Jurkat, Clone E6-1 (cell line): ENCODE results near the gene ATP6V0A4.
"Not testable (repeated sequence)": the region's sequence is repeated elsewhere in the genome, so short reads cannot be mapped to it uniquely, and the experiment has no call there.

Experiments
- DNase-seq: peaks from one replicate; pipeline ENCODE4 v3.0.0-alpha.2; 2011; ENCODE audit warnings: low read depth, low spot score
- H3K4me3 ChIP-seq: 2 replicates; pipeline ENCODE4 v1.5.1; 2011; ENCODE audit warnings: mild to moderate bottlenecking, low read length, control low read depth, moderate library complexity

Gene ATP6V0A4

GRCh38 chr7:138716889-138717288 lies 81.1 kb downstream of the ATP6V0A4 start:
- no peak for DNase-seq
- no peak overlapping the region for H3K4me3 ChIP-seq

GRCh38 chr7:138713191-138713590 lies 84.8 kb downstream of the ATP6V0A4 start:
- no peak overlapping the region for H3K4me3 ChIP-seq
- DNase-seq: peak; percentile 24

- H3K4me3 ChIP-seq: no peak overlapping the region
- no peak for DNase-seq
These were observed 85.3 kb downstream of the ATP6V0A4 start for GRCh38 chr7:138712652-138713051.

- no peak overlapping the region for H3K4me3 ChIP-seq
- no peak for DNase-seq
These were observed 87.2 kb downstream of the ATP6V0A4 start for GRCh38 chr7:138710536-138711385.

- no peak for DNase-seq
- H3K4me3 ChIP-seq: no peak overlapping the region
These were observed 92.8 kb downstream of the ATP6V0A4 start for GRCh38 chr7:138705167-138705566.

- H3K4me3 ChIP-seq: no peak overlapping the region
- no peak for DNase-seq
These were observed 96.5 kb downstream of the ATP6V0A4 start for GRCh38 chr7:138701537-138701923.

- no peak for DNase-seq
- no peak within 1 kb of the TSS for H3K4me3 ChIP-seq
These were observed 97.0 kb downstream of the ATP6V0A4 start, which contains the start of gene SVOPL for GRCh38 chr7:138700857-138701536. TSS of gene SVOPL (minus strand) at chr7:138701362. CDS start at chr7:138679045, 22,317 bp downstream.

GRCh38 chr7:138699661-138700060 lies 98.3 kb downstream of the ATP6V0A4 start:
- H3K4me3 ChIP-seq: no peak overlapping the region
- no peak for DNase-seq

GRCh38 chr7:138698281-138698680 lies 99.7 kb downstream of the ATP6V0A4 start:
- DNase-seq: no peak
- H3K4me3 ChIP-seq: no peak overlapping the region

GRCh38 chr7:138697535-138698182 lies 100.3 kb downstream of the ATP6V0A4 start:
- no peak for DNase-seq
- H3K4me3 ChIP-seq: no peak overlapping the region

GRCh38 chr7:138695776-138696175 lies 102.2 kb downstream of the ATP6V0A4 start:
- H3K4me3 ChIP-seq, DNase-seq: not testable (repeated sequence)

GRCh38 chr7:138695106-138695505 lies 102.9 kb downstream of the ATP6V0A4 start:
- no peak for DNase-seq

GRCh38 chr7:138691178-138691577 lies 106.8 kb downstream of the ATP6V0A4 start:
- DNase-seq: no peak
- H3K4me3 ChIP-seq: no peak overlapping the region

More at GRCh38 chr7:138695106-138695505, 102.9 kb downstream of the ATP6V0A4 start:
- no peak overlapping the region for H3K4me3 ChIP-seq

- no peak for DNase-seq
- no peak overlapping the region for H3K4me3 ChIP-seq
These were observed 107.5 kb downstream of the ATP6V0A4 start for GRCh38 chr7:138690495-138690894.

- not testable (repeated sequence) for DNase-seq, H3K4me3 ChIP-seq
These were observed 110.0 kb downstream of the ATP6V0A4 start for GRCh38 chr7:138688037-138688436.

GRCh38 chr7:138684340-138684739 lies 113.7 kb downstream of the ATP6V0A4 start:
- DNase-seq: no peak
- no peak overlapping the region for H3K4me3 ChIP-seq

GRCh38 chr7:138679793-138680192 lies 118.2 kb downstream of the ATP6V0A4 start:
- H3K4me3 ChIP-seq: no peak overlapping the region
- no peak for DNase-seq

GRCh38 chr7:138670594-138670993 lies 127.4 kb downstream of the ATP6V0A4 start:
- H3K4me3 ChIP-seq: no peak overlapping the region
- DNase-seq: no peak

- no peak overlapping the region for H3K4me3 ChIP-seq
- DNase-seq: no peak
These were observed 128.6 kb downstream of the ATP6V0A4 start for GRCh38 chr7:138669364-138669763.

- DNase-seq: no peak
- H3K4me3 ChIP-seq: no peak overlapping the region
These were observed 129.1 kb downstream of the ATP6V0A4 start for GRCh38 chr7:138668946-138669345.
